GM23248 (cell line): ENCODE measurements around the gene ABI1. TPM values are rescaled to one million over a fixed set of nuclear protein-coding genes. Genes with fewer than 3 reads are reported as not detected.
"Not testable (repeated sequence)": the region's sequence is repeated elsewhere in the genome, so short reads cannot be mapped to it uniquely, and the experiment has no call there.

Experiments used
- DNase-seq: peaks from one replicate; pipeline ENCODE4 v3.0.0-alpha.2; 2015
- H2AFZ ChIP-seq: fragments of 200-600 bp; sonication (generic); 2 replicates; pipeline ENCODE4 v1.6.1; 2016; ENCODE audit warnings: antibody characterized with exemption
- H3F3A ChIP-seq: fragments of 200-600 bp; sonication (generic); 2 replicates; pipeline ENCODE4 v1.6.1; 2016; ENCODE audit warnings: mild to moderate bottlenecking, antibody characterized with exemption, mixed run types; ENCODE audit not compliant: insufficient read depth
- H3K27ac ChIP-seq: fragments of 200-600 bp; sonication (generic); 2 replicates; pipeline ENCODE4 v1.5.1; 2016; ENCODE audit warnings: mild to moderate bottlenecking
- H3K27me3 ChIP-seq: fragments of 200-600 bp; sonication (generic); replicated peaks from 2 replicates; pipeline ENCODE4 v1.6.1; 2016; ENCODE audit warnings: mild to moderate bottlenecking; ENCODE audit not compliant: insufficient read depth
- H3K36me3 ChIP-seq: fragments of 200-600 bp; sonication (generic); 2 replicates; pipeline ENCODE4 v1.6.1; 2016; ENCODE audit warnings: low read depth, mild to moderate bottlenecking
- H3K4me1 ChIP-seq: fragments of 200-600 bp; sonication (generic); 2 replicates; pipeline ENCODE4 v1.6.1; 2016; ENCODE audit warnings: mild to moderate bottlenecking; ENCODE audit not compliant: insufficient read depth
- H3K4me2 ChIP-seq: fragments of 200-600 bp; sonication (generic); one replicate; pipeline ENCODE4 v1.6.1; 2016; ENCODE audit warnings: mild to moderate bottlenecking; ENCODE audit not compliant: unreplicated experiment
- H3K4me3 ChIP-seq: fragments of 200-600 bp; sonication (generic); 2 replicates; pipeline ENCODE4 v1.5.1; 2016; ENCODE audit warnings: mild to moderate bottlenecking
- H3K79me2 ChIP-seq: fragments of 200-600 bp; sonication (generic); 2 replicates; pipeline ENCODE4 v1.6.1; 2016; ENCODE audit warnings: mild to moderate bottlenecking; ENCODE audit not compliant: insufficient read depth
- H3K9ac ChIP-seq: fragments of 200-600 bp; sonication (generic); 2 replicates; pipeline ENCODE4 v1.6.1; 2016; ENCODE audit warnings: mild to moderate bottlenecking
- H3K9me2 ChIP-seq: fragments of 200-600 bp; sonication (generic); 2 replicates; pipeline ENCODE4 v1.6.1; 2016; ENCODE audit warnings: mixed run types, mild to moderate bottlenecking, moderate library complexity; ENCODE audit not compliant: insufficient read depth
- H3K9me3 ChIP-seq: fragments of 200-600 bp; sonication (generic); one replicate; pipeline ENCODE4 v1.6.1; 2017; ENCODE audit warnings: low read depth
- H4K20me1 ChIP-seq: fragments of 200-600 bp; sonication (generic); 2 replicates; pipeline ENCODE4 v1.6.0; 2016; ENCODE audit not compliant: insufficient read depth
- EZH2 ChIP-seq: fragments of 200-600 bp; sonication (generic); IDR thresholded peaks from 2 replicates; pipeline ENCODE4 v1.6.1; 2018; ENCODE audit warnings: antibody characterized with exemption, mild to moderate bottlenecking; ENCODE audit not compliant: insufficient read depth, poor library complexity, severe bottlenecking
- EZH2phosphoT487 ChIP-seq: fragments of 200-600 bp; sonication (generic); IDR thresholded peaks from 2 replicates; pipeline ENCODE4 v1.6.1; 2018; ENCODE audit warnings: antibody characterized with exemption, moderate library complexity, mild to moderate bottlenecking, low read depth; ENCODE audit not compliant: insufficient read depth
- WGBS, 2 experiments: methylation state at CpG; one replicate each; pipeline ENCODE4 v1.1.6; 2015 to 2017; ENCODE audit warnings: low lambda C conversion rate in 2 of 2, low coverage in 1 of 2; ENCODE audit errors: missing lambda C conversion rate in 2 of 2; 5-methylcytosine and 5-hydroxymethylcytosine counted together
- in situ Hi-C: fragments of 300-500 bp; cut with MboI; formaldehyde crosslinking; loops from 2 replicates; pipeline ENCODE4 v1.15.0; 2020
- polyA plus RNA-seq: library from polyadenylated mRNA; unstranded; fragments of >200 nt; fragmentation: Nextera tagmentation; extraction: Ambion mirVana; gene quantifications from 2 replicates; pipeline ENCODE4 v1.2.1, GENCODE V29; 2016
- total RNA-seq: library from RNA; depleted of rRNA; stranded (reverse); fragments of >200 nt; shearing (Covaris generic); gene quantifications from 2 replicates; pipeline ENCODE4 v1.2.3, GENCODE V29; 2014

The ABI1 gene
- total and polyA plus RNA-seq, 2 experiments from 2014 or later, result 60.3 to 79.0 TPM

GRCh38 chr10:26860102-26860442, 686 bp downstream of the ABI1 start:
- Histone ChIP-seq H3K9me3 (no peaks in the 10 kb centered on the region), H3K4me2 (peak overlapping the region; percentile 98), H3K9ac (peak overlapping the region; percentile 95), H3K79me2 (peaks cover 55% of the 10 kb centered on the region), H2AFZ (peak overlapping the region; percentile 91), H3K27ac (peak overlapping the region; percentile 89), H3K9me2 (no peaks in the 10 kb centered on the region), H3K4me1 (peaks cover 29% of the 10 kb centered on the region), H3F3A (peaks cover 25% of the 10 kb centered on the region), H3K4me3 (peak overlapping the region; percentile 98), H3K36me3 (no peaks in the 10 kb centered on the region), H3K27me3 (no peaks in the 10 kb centered on the region), H4K20me1 (no peaks in the 10 kb centered on the region; the same call in 1 of the 2 replicates)
- DNase-seq, result peak; percentile 83
- TF ChIP-seq EZH2phosphoT487 (no peak), EZH2 (no peak)
- in situ Hi-C loops, result loop anchor here (10.0 kb wide), 1 partner anchor 525 kb away; no protein-coding TSS in a partner anchor
- WGBS, 2 experiments, result 1% methylated on average over 19 to 24 of the region's 24 CpGs

GRCh38 chr10:26859241-26860101, 1.3 kb downstream of the ABI1 start:
- Histone ChIP-seq H3K4me3 (peak overlapping the region; percentile 98), H3K9ac (peak overlapping the region; percentile 95), H4K20me1 (no peaks in the 10 kb centered on the region; the same call in none of the 2 replicates), H3K27me3 (no peaks in the 10 kb centered on the region), H2AFZ (peak overlapping the region; percentile 72), H3K4me2 (peak overlapping the region; percentile 98), H3K9me3 (no peaks in the 10 kb centered on the region), H3K27ac (peak overlapping the region; percentile 89), H3K9me2 (no peaks in the 10 kb centered on the region), H3F3A (peaks cover 31% of the 10 kb centered on the region), H3K36me3 (no peaks in the 10 kb centered on the region), H3K4me1 (peaks cover 35% of the 10 kb centered on the region), H3K79me2 (peaks cover 61% of the 10 kb centered on the region)
- TF ChIP-seq EZH2phosphoT487 (no peak), EZH2 (no peak)
- 1 to 2% methylated on average over 15 of the region's 15 CpGs for WGBS, 2 experiments
- peak; percentile 42 for DNase-seq
- in situ Hi-C loops, result loop anchor here (10.0 kb wide), 2 partner anchors 115 to 525 kb away; no protein-coding TSS in a partner anchor

- in situ Hi-C loops, result loop anchor here (10.0 kb wide), 1 partner anchor 114 kb away; no protein-coding TSS in a partner anchor
- peaks cover 43% of the 10 kb centered on the region for H3K4me1 ChIP-seq
- H3K36me3 ChIP-seq, result no peaks in the 10 kb centered on the region
- H3K27ac ChIP-seq, result peak overlapping the region; percentile 89
- TF ChIP-seq EZH2phosphoT487 (no peak), EZH2 (no peak)
- H4K20me1 ChIP-seq, result peaks cover 7% of the 10 kb centered on the region
- peak overlapping the region; percentile 98 for H3K4me3 ChIP-seq
- peak overlapping the region; percentile 98 for H3K4me2 ChIP-seq
- H3K9ac ChIP-seq, result peak overlapping the region; percentile 95
- DNase-seq, result peak; percentile 55
- H3K9me3 ChIP-seq, result no peaks in the 10 kb centered on the region
- H2AFZ ChIP-seq, result peak overlapping the region; percentile 72; the same call in 1 of the 2 replicates
- H3K27me3 ChIP-seq, result no peaks in the 10 kb centered on the region
- H3K9me2 ChIP-seq, result no peaks in the 10 kb centered on the region
- H3F3A ChIP-seq, result peaks cover 39% of the 10 kb centered on the region
- WGBS, 2 experiments, result 26% methylated on average over 2 of the region's 2 CpGs
- H3K79me2 ChIP-seq, result peaks cover 69% of the 10 kb centered on the region
Observed at GRCh38 chr10:26858707-26859034, 2.1 kb downstream of the ABI1 start.

- peak; percentile 76 for DNase-seq
- no peak for TF ChIP-seq EZH2phosphoT487
- TF ChIP-seq EZH2, result no peak
- H3K36me3 ChIP-seq, result no peaks in the 10 kb centered on the region
- peaks cover 39% of the 10 kb centered on the region for H3F3A ChIP-seq
- H3K4me1 ChIP-seq, result peaks cover 44% of the 10 kb centered on the region
- no peaks in the 10 kb centered on the region for H3K9me2 ChIP-seq
- H3K27me3 ChIP-seq, result no peaks in the 10 kb centered on the region
- no peaks in the 10 kb centered on the region for H3K9me3 ChIP-seq
- in situ Hi-C loops, result loop anchor here (10.0 kb wide), 1 partner anchor 113 kb away; no protein-coding TSS in a partner anchor
- H3K79me2 ChIP-seq, result peaks cover 75% of the 10 kb centered on the region
- no peak overlapping the region for H2AFZ ChIP-seq
- peaks cover 9% of the 10 kb centered on the region for H4K20me1 ChIP-seq
- H3K4me3 ChIP-seq, result peak overlapping the region; percentile 98
- H3K27ac ChIP-seq, result peak overlapping the region; percentile 89
- 24 to 26% methylated on average over 6 to 7 of the region's 7 CpGs for WGBS, 2 experiments
- peak overlapping the region; percentile 95 for H3K9ac ChIP-seq
- H3K4me2 ChIP-seq, result peak overlapping the region; percentile 98
Observed at GRCh38 chr10:26857991-26858706, 2.6 kb downstream of the ABI1 start.

GRCh38 chr10:26857553-26857952, 3.2 kb downstream of the ABI1 start:
- peak overlapping the region; percentile 89 for H3K27ac ChIP-seq

More at GRCh38 chr10:26857553-26857952, 3.2 kb downstream of the ABI1 start:
- Histone ChIP-seq H3F3A (peaks cover 39% of the 10 kb centered on the region), H3K4me1 (peaks cover 44% of the 10 kb centered on the region), H3K4me3 (peak overlapping the region; percentile 98), H3K9ac (peak overlapping the region; percentile 95), H3K4me2 (peak overlapping the region; percentile 98), H3K79me2 (peaks cover 80% of the 10 kb centered on the region)
- not testable (repeated sequence) for H2AFZ ChIP-seq, H3K9me3 ChIP-seq, H3K27me3 ChIP-seq, H3K9me2 ChIP-seq, H3K36me3 ChIP-seq, H4K20me1 ChIP-seq, DNase-seq
- in situ Hi-C loops, result loop anchor here (10.0 kb wide), 1 partner anchor 113 kb away; no protein-coding TSS in a partner anchor
